ENCODE results near the gene KCNAB1.

KCNAB1 gene

GRCh38 chr3:156404217-156404616, 283.8 kb downstream of the KCNAB1 start:
- TF ChIP-seq EZH2phosphoT487 (conservative IDR thresholded peaks at IDR 0.05; ENCODE audit: low read length) (no peak), CTCF (IDR thresholded peaks at IDR 0.05; ENCODE audit: insufficient read depth, low read length, poor library complexity, severe bottlenecking) (no peak)
- H3K27ac ChIP-seq (ENCODE audit: low read depth, low read length), result no peak overlapping the region

GRCh38 chr3:156406393-156406792, 286.0 kb downstream of the KCNAB1 start:
- Histone ChIP-seq H3K79me2 (ENCODE audit: insufficient read depth, low read length) (no peaks in the 10 kb centered on the region), H3K9me2 (replicated peaks; ENCODE audit: insufficient read depth, low read length) (no peaks in the 10 kb centered on the region), H3K36me3 (ENCODE audit: low read length) (no peaks in the 10 kb centered on the region), H2AFZ (ENCODE audit: low read depth, low read length, severe bottlenecking) (no peak overlapping the region), H3K27me3 (ENCODE audit: low read length) (no peaks in the 10 kb centered on the region), H3K4me3 (ENCODE audit: insufficient read depth, low read length, poor library complexity, severe bottlenecking) (no peak overlapping the region), H4K20me1 (ENCODE audit: low read depth, low read length) (no peaks in the 10 kb centered on the region), H3F3A (ENCODE audit: insufficient read depth) (no peaks in the 10 kb centered on the region), H3K9me3 (ENCODE audit: insufficient read depth, low read length) (no peaks in the 10 kb centered on the region), H3K4me2 (ENCODE audit: low read depth, low read length, poor library complexity, severe bottlenecking) (no peak overlapping the region), H3K9ac (ENCODE audit: low read length) (no peak overlapping the region), H3K27ac (ENCODE audit: low read depth, low read length) (no peak overlapping the region)
- no peak for TF ChIP-seq CTCF (IDR thresholded peaks at IDR 0.05; ENCODE audit: insufficient read depth, low read length, poor library complexity, severe bottlenecking)
- TF ChIP-seq EZH2phosphoT487 (conservative IDR thresholded peaks at IDR 0.05; ENCODE audit: low read length), result no peak

More at GRCh38 chr3:156404217-156404616, 283.8 kb downstream of the KCNAB1 start:
- no peaks in the 10 kb centered on the region for H3F3A ChIP-seq (ENCODE audit: insufficient read depth)
- no peaks in the 10 kb centered on the region for H3K36me3 ChIP-seq (ENCODE audit: low read length)
- H3K9me2 ChIP-seq (replicated peaks; ENCODE audit: insufficient read depth, low read length), result no peaks in the 10 kb centered on the region
- H3K27me3 ChIP-seq (ENCODE audit: low read length), result no peaks in the 10 kb centered on the region
- no peaks in the 10 kb centered on the region for H3K9me3 ChIP-seq (ENCODE audit: insufficient read depth, low read length)
- H3K79me2 ChIP-seq (ENCODE audit: insufficient read depth, low read length), result no peaks in the 10 kb centered on the region
- H3K4me3 ChIP-seq (ENCODE audit: insufficient read depth, low read length, poor library complexity, severe bottlenecking), result no peak overlapping the region
- H2AFZ ChIP-seq (ENCODE audit: low read depth, low read length, severe bottlenecking), result no peak overlapping the region
- H3K9ac ChIP-seq (ENCODE audit: low read length), result no peak overlapping the region
- H3K4me2 ChIP-seq (ENCODE audit: low read depth, low read length, poor library complexity, severe bottlenecking), result no peak overlapping the region
- no peaks in the 10 kb centered on the region for H4K20me1 ChIP-seq (ENCODE audit: low read depth, low read length)

GRCh38 chr3:156407617-156408225, 287.3 kb downstream of the KCNAB1 start:
- no peaks in the 10 kb centered on the region for H3K79me2 ChIP-seq (ENCODE audit: insufficient read depth, low read length)
- H3F3A ChIP-seq (ENCODE audit: insufficient read depth), result no peaks in the 10 kb centered on the region
- H3K27ac ChIP-seq (ENCODE audit: low read depth, low read length), result no peak overlapping the region
- H2AFZ ChIP-seq (ENCODE audit: low read depth, low read length, severe bottlenecking), result no peak overlapping the region
- H3K27me3 ChIP-seq (ENCODE audit: low read length), result no peaks in the 10 kb centered on the region
- H3K9me3 ChIP-seq (ENCODE audit: insufficient read depth, low read length), result no peaks in the 10 kb centered on the region
- no peak overlapping the region for H3K9ac ChIP-seq (ENCODE audit: low read length)
- H3K4me3 ChIP-seq (ENCODE audit: insufficient read depth, low read length, poor library complexity, severe bottlenecking), result no peak overlapping the region
- no peaks in the 10 kb centered on the region for H3K36me3 ChIP-seq (ENCODE audit: low read length)
- H3K9me2 ChIP-seq (replicated peaks; ENCODE audit: insufficient read depth, low read length), result no peaks in the 10 kb centered on the region
- TF ChIP-seq CTCF (IDR thresholded peaks at IDR 0.05; ENCODE audit: insufficient read depth, low read length, poor library complexity, severe bottlenecking) (no peak), EZH2phosphoT487 (conservative IDR thresholded peaks at IDR 0.05; ENCODE audit: low read length) (no peak)
- H3K4me2 ChIP-seq (ENCODE audit: low read depth, low read length, poor library complexity, severe bottlenecking), result no peak overlapping the region
- H4K20me1 ChIP-seq (ENCODE audit: low read depth, low read length), result no peaks in the 10 kb centered on the region
